H1 (cell line): ENCODE data around the gene STRA8. TPM values are rescaled to one million over a fixed set of nuclear protein-coding genes. Genes with fewer than 3 reads are reported as not detected.
A peak's percentile ranks its signal among the peaks of the same experiment; 100 is the strongest.

Experiments
- CTCF ChIA-PET: fragments of 300-600 bp; sonication (Branson Sonifier 250); formaldehyde crosslinking; loops from one replicate; lab custom pipeline; 2021; ENCODE audit not compliant: partially characterized antibody; lab: Charles Lee
- POLR2A ChIA-PET: fragments of 300-600 bp; sonication (Branson Sonifier 250); formaldehyde crosslinking; loops from one replicate; lab custom pipeline; 2021; ENCODE audit warnings: inconsistent platforms; ENCODE audit not compliant: partially characterized antibody; lab: Charles Lee
- DNase-seq, 2 experiments: peaks; one replicate each; pipeline versions ENCODE4 v3.0.0 to v3.0.0-alpha.2; 2010 to 2022; ENCODE audit warnings: low spot score in 2 of 2, low read depth in 1 of 2, mixed read lengths in 1 of 2
- FAIRE-seq: peaks from 2 replicates; lab custom pipeline; 2011; peaks lifted over from hg19 to GRCh38; lab: Jason Lieb, UNC
- H2AFZ ChIP-seq: 2 replicates; pipeline ENCODE4 v1.8.1; 2012; ENCODE audit warnings: low read length, inconsistent platforms
- H2AK5ac ChIP-seq: 2 replicates; pipeline ENCODE4 v1.6.1; 2013; ENCODE audit warnings: low read depth, low read length
- H2BK120ac ChIP-seq: replicated peaks from 2 replicates; pipeline ENCODE3; 2013; ENCODE audit warnings: low read depth, low read length, inconsistent platforms
- H2BK12ac ChIP-seq: 2 replicates; pipeline ENCODE4 v1.6.1; 2013; ENCODE audit warnings: low read depth, low read length
- H2BK15ac ChIP-seq: 2 replicates; pipeline ENCODE4 v1.6.1; 2013; ENCODE audit warnings: low read length
- H2BK20ac ChIP-seq: 2 replicates; pipeline ENCODE4 v1.6.1; 2013; ENCODE audit warnings: low read length
- H2BK5ac ChIP-seq: 2 replicates; pipeline ENCODE4 v1.6.1; 2013; ENCODE audit warnings: low read depth, low read length
- H3K14ac ChIP-seq: 2 replicates; pipeline ENCODE4 v1.6.1; 2013; ENCODE audit warnings: inconsistent platforms; ENCODE audit not compliant: insufficient read length
- H3K18ac ChIP-seq: 2 replicates; pipeline ENCODE4 v1.6.1; 2013; ENCODE audit warnings: low read length; ENCODE audit errors: extremely low read depth
- H3K23ac ChIP-seq: 2 replicates; pipeline ENCODE4 v1.6.1; 2013; ENCODE audit warnings: inconsistent platforms; ENCODE audit not compliant: insufficient read length
- H3K23me2 ChIP-seq: 2 replicates; pipeline ENCODE4 v1.6.1; 2013; ENCODE audit warnings: low read depth, low read length
- H3K27ac ChIP-seq: 2 replicates; pipeline ENCODE4 v1.6.1; 2011; ENCODE audit warnings: low read depth, low read length, inconsistent platforms
- H3K27me3 ChIP-seq, 4 experiments: replicated peaks in 1 of 4; 1 replicate in 1 of 4; 2 replicates in 3 of 4; pipeline versions ENCODE4 v1.6.1 to v1.8.1; 2011 to 2013; ENCODE audit warnings: low read length in 3 of 4, mild to moderate bottlenecking in 3 of 4, inconsistent platforms in 2 of 4, mixed read lengths in 2 of 4, moderate library complexity in 1 of 4; ENCODE audit not compliant: control insufficient read depth in 3 of 4, insufficient read depth in 3 of 4; ENCODE audit errors: extremely low read depth in 1 of 4
- H3K36me3 ChIP-seq, 4 experiments: 2 replicates each; pipeline versions ENCODE4 v1.6.1 to v1.8.1; 2011 to 2013; ENCODE audit warnings: mild to moderate bottlenecking in 4 of 4, low read length in 3 of 4, moderate library complexity in 2 of 4, control low read depth in 1 of 4, inconsistent platforms in 1 of 4; ENCODE audit not compliant: insufficient read depth in 4 of 4, control insufficient read depth in 2 of 4
- H3K4ac ChIP-seq: replicated peaks from 2 replicates; pipeline ENCODE3; 2013; ENCODE audit warnings: low read length, low read depth, mixed read lengths, inconsistent platforms; ENCODE audit not compliant: insufficient read length
- H3K4me1 ChIP-seq, 4 experiments: replicated peaks in 1 of 4; 1 replicate in 1 of 4; 2 replicates in 3 of 4; pipeline versions ENCODE4 v1.6.1 to v1.8.1; 2011 to 2013; ENCODE audit warnings: low read length in 3 of 4, inconsistent platforms in 2 of 4, mixed read lengths in 1 of 4; ENCODE audit not compliant: insufficient read depth in 4 of 4, control insufficient read depth in 3 of 4
- H3K4me2 ChIP-seq, 2 experiments: 2 replicates each; pipeline versions ENCODE4 v1.6.1 to v1.8.1; 2011 to 2013; ENCODE audit warnings: low read depth in 2 of 2, low read length in 2 of 2, control low read depth in 1 of 2, inconsistent platforms in 1 of 2, mild to moderate bottlenecking in 1 of 2; ENCODE audit not compliant: insufficient read depth in 1 of 2
- H3K4me3 ChIP-seq, 4 experiments: fragments of 200-600, 300-600 bp in 1 of 4; sonication (generic), shearing (Covaris generic), sonication (Bioruptor Twin) in 1 of 4; 2 replicates each; pipeline versions ENCODE4 v1.5.1 to v1.8.1; 2011 to 2016; ENCODE audit warnings: low read length in 4 of 4, low read depth in 3 of 4, control low read depth in 2 of 4, inconsistent platforms in 2 of 4, mild to moderate bottlenecking in 2 of 4, mixed read lengths in 1 of 4, moderate library complexity in 1 of 4; ENCODE audit not compliant: insufficient read depth in 2 of 4; ENCODE audit errors: extremely low read depth in 1 of 4
- H3K56ac ChIP-seq: replicated peaks from 2 replicates; pipeline ENCODE3; 2013; ENCODE audit warnings: low read depth, mild to moderate bottlenecking, mixed read lengths, low read length, inconsistent platforms; ENCODE audit not compliant: insufficient read length
- H3K79me1 ChIP-seq: 2 replicates; pipeline ENCODE4 v1.6.1; 2013; ENCODE audit warnings: low read depth, low read length, control low read depth
- H3K79me2 ChIP-seq, 2 experiments: 2 replicates each; pipeline versions ENCODE4 v1.6.1 to v1.8.1; 2012 to 2013; ENCODE audit warnings: low read length in 2 of 2, mild to moderate bottlenecking in 2 of 2, inconsistent platforms in 1 of 2; ENCODE audit not compliant: insufficient read depth in 2 of 2, control insufficient read depth in 1 of 2
- H3K9ac ChIP-seq, 4 experiments: replicated peaks in 1 of 4; 1 replicate in 1 of 4; 2 replicates in 3 of 4; pipeline versions ENCODE4 v1.6.1 to v1.8.1; 2011 to 2013; ENCODE audit warnings: low read depth in 3 of 4, low read length in 3 of 4, control low read depth in 2 of 4, mild to moderate bottlenecking in 2 of 4, moderate library complexity in 2 of 4, inconsistent platforms in 1 of 4; ENCODE audit errors: extremely low read depth in 1 of 4
- H3K9me3 ChIP-seq, 2 experiments: 2 replicates each; pipeline versions ENCODE4 v1.6.1 to v1.8.1; 2012 to 2013; ENCODE audit warnings: mild to moderate bottlenecking in 2 of 2, moderate library complexity in 2 of 2, control low read depth in 1 of 2, inconsistent platforms in 1 of 2, low read depth in 1 of 2, low read length in 1 of 2, mixed read lengths in 1 of 2; ENCODE audit not compliant: insufficient read depth in 2 of 2
- H4K20me1 ChIP-seq, 2 experiments: replicated peaks in 1 of 2; 2 replicates each; pipeline versions ENCODE3 to v1.8.1; 2011 to 2013; ENCODE audit warnings: inconsistent platforms in 2 of 2, low read length in 2 of 2, mild to moderate bottlenecking in 1 of 2; ENCODE audit not compliant: insufficient read depth in 2 of 2, control insufficient read depth in 1 of 2
- H4K5ac ChIP-seq: 2 replicates; pipeline ENCODE4 v1.6.1; 2013; ENCODE audit warnings: low read length, low read depth, mixed read lengths, inconsistent platforms; ENCODE audit not compliant: insufficient read length
- H4K8ac ChIP-seq: 2 replicates; pipeline ENCODE4 v1.8.0; 2013; ENCODE audit warnings: mild to moderate bottlenecking, moderate library complexity, low read length, inconsistent platforms; ENCODE audit not compliant: insufficient read depth; ENCODE audit errors: extremely low read depth
- H4K91ac ChIP-seq: replicated peaks from 2 replicates; pipeline ENCODE3; 2013; ENCODE audit warnings: low read length, mixed read lengths, inconsistent platforms; ENCODE audit not compliant: insufficient read length
- BRCA1 ChIP-seq: IDR thresholded peaks from 2 replicates; pipeline ENCODE4 v1.6.1; 2012; ENCODE audit warnings: low read depth, low read length, improper control_type of control experiment
- CBX8 ChIP-seq: fragments of 300-800, 300-1000 bp; sonication (generic); IDR thresholded peaks from 2 replicates; pipeline ENCODE4 v1.7.1; 2016; ENCODE audit warnings: low read depth, low read length, borderline replicate concordance
- CEBPB ChIP-seq: IDR thresholded peaks from 2 replicates; pipeline ENCODE4 v1.6.1; 2012; ENCODE audit warnings: low read depth, low read length
- CHD2 ChIP-seq: IDR thresholded peaks from 2 replicates; pipeline ENCODE4 v1.6.1; 2012; ENCODE audit warnings: low read length, improper control_type of control experiment
- CREB1 ChIP-seq: IDR thresholded peaks from 2 replicates; pipeline ENCODE4 v1.6.1; 2012; ENCODE audit warnings: inconsistent platforms
- E2F6 ChIP-seq: IDR thresholded peaks from 2 replicates; pipeline ENCODE4 v1.6.1; 2012; ENCODE audit warnings: inconsistent platforms
- EGR1 ChIP-seq: IDR thresholded peaks from 2 replicates; pipeline ENCODE4 v1.6.1; 2011; ENCODE audit warnings: low read depth, low read length, borderline replicate concordance
- KDM5A ChIP-seq: fragments of 200-600 bp; IDR thresholded peaks from 2 replicates; pipeline ENCODE4 v1.7.1; 2012; ENCODE audit warnings: mild to moderate bottlenecking, low read length, inconsistent platforms, mixed read lengths
- SIRT6 ChIP-seq: IDR thresholded peaks from one replicate; pipeline ENCODE4 v1.7.1; 2012; ENCODE audit warnings: low read length, inconsistent platforms
- YY1 ChIP-seq: IDR thresholded peaks from 2 replicates; pipeline ENCODE4 v1.6.1; 2011; ENCODE audit warnings: low read depth, mild to moderate bottlenecking, low read length
- ZNF274 ChIP-seq: IDR thresholded peaks from 2 replicates; pipeline ENCODE4 v1.7.0; 2012; ENCODE audit warnings: low read length, borderline replicate concordance; ENCODE audit errors: extremely low read depth
- WGBS, 2 experiments: shearing (Covaris generic) in 1 of 2; methylation state at CpG; one replicate each; pipeline versions ENCODE4 v1.1.6 to v1.1.7; 2013 to 2015; ENCODE audit warnings: low lambda C conversion rate in 2 of 2, mixed read lengths in 2 of 2, inconsistent platforms in 1 of 2, low coverage in 1 of 2, missing lambda C conversion rate in 1 of 2; ENCODE audit not compliant: insufficient replicate concordance in 2 of 2, insufficient coverage in 1 of 2, insufficient read length in 1 of 2; ENCODE audit errors: extremely low coverage in 1 of 2, missing lambda C conversion rate in 1 of 2; 5-methylcytosine and 5-hydroxymethylcytosine counted together
- polyA plus RNA-seq, 7 experiments: library from polyadenylated mRNA; depleted of rRNA in 3 of 7; stranded (reverse) in 5 of 7; unstranded in 2 of 7; fragments of >200 nt in 5 of 7; fragments of 200-250 nt in 2 of 7; gene quantifications; 1 replicate in 5 of 7; 2 replicates in 1 of 7; 4 replicates in 1 of 7; pipeline versions ENCODE4 v1.2.1 to v1.2.3, GENCODE V29; 2011 to 2013; ENCODE audit warnings: missing spikeins in 2 of 7, mixed read lengths in 2 of 7
- total RNA-seq: library from RNA; stranded (reverse); fragmentation: NEBNext Ultra II Directional; extraction: Animal tissue kit (Norgen Biotek cat#: 25700); gene quantifications from 2 replicates; pipeline ENCODE4 v1.2.1, GENCODE V29; 2021

STRA8 gene
- total and polyA plus RNA-seq, 2 of the 8 experiments (the other 6 are each of a cell fraction or from before 2014, with no cell fraction given) = not detected

GRCh38 chr7:135239263-135239662, 5.6 kb downstream of the STRA8 start:
- TF ChIP-seq CREB1 (no peak), CHD2 (no peak), CBX8 (no peak), SIRT6 (no peak), CEBPB (no peak), EGR1 (no peak), YY1 (no peak), BRCA1 (no peak), E2F6 (no peak), ZNF274 (no peak), KDM5A (no peak)
- Histone ChIP-seq H3K9ac (no peak overlapping the region), H3K23me2 (no peaks in the 10 kb centered on the region), H3K23ac (no peak overlapping the region), H2AFZ (no peak overlapping the region), H2BK20ac (0 out of 2 replicates have a peak overlapping the region, but pooled peaks have one; percentile 13), H3K4me3 (no peak overlapping the region), H2BK12ac (no peak overlapping the region), H3K79me1 (no peaks in the 10 kb centered on the region), H3K4ac (no peak overlapping the region), H4K91ac (no peak overlapping the region), H4K5ac (no peak overlapping the region), H3K27ac (no peak overlapping the region), H3K4me2 (peak overlapping the region in 1 of 2 experiments; percentile 2; a peak in 1 of 4 replicates), H3K27me3 (no peaks in the 10 kb centered on the region), H3K18ac (0 out of 2 replicates have a peak overlapping the region, but pooled peaks have one; percentile 39), H2BK15ac (no peak overlapping the region), H2AK5ac (no peak overlapping the region), H3K36me3 (no peaks in the 10 kb centered on the region), H3K56ac (no peak overlapping the region), H4K20me1 (no peaks in the 10 kb centered on the region), H4K8ac (no peak overlapping the region), H2BK5ac (no peak overlapping the region), H3K4me1 (peaks cover 0 to 9% (median 1%) of the 10 kb centered on the region in 4 experiments; a peak in 5 of 7 replicates), H2BK120ac (no peak overlapping the region), H3K9me3 (no peaks in the 10 kb centered on the region), H3K14ac (no peak overlapping the region), H3K79me2 (no peaks in the 10 kb centered on the region)
- WGBS, 2 experiments = 83% methylated on average over 7 of the region's 7 CpGs; no CpG with 5 or more reads in 1 of the 2 experiments
- CTCF ChIA-PET = interaction anchor here (0.6 to 2.7 kb wide), 18 partner anchors 9 to 1367 kb away, joined by 3 to 10 read pairs (median 3); no protein-coding TSS in a partner anchor
- DNase-seq = peak in 1 of 2 experiments; percentile 43
- no peak for FAIRE-seq
- POLR2A ChIA-PET = interaction anchor here (1.3 kb wide), 1 partner anchor 75 kb away, joined by 3 read pairs; no protein-coding TSS in a partner anchor
